ENCODE results near the gene ZNF341.

DNA sequence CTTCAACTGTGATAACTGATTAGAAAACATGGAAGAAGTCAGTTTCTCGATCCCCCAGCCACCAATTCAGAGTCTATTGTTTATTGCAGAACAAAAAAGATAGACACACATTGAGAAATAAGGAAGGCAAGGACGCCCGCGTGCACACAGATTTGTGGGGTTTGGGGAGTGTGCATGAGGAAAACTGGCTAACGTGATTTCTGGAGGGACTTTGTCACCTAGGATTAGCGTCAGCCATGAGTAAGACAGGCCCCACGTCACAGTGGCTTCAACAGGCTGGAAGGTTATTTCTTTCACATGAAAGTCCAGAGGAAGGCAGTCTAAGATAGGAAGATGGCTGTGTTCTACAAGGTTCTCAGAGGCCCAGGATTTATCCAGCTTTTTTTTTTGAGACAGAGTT lies 7.7 kb downstream of the ZNF341 start:
- TF ChIP-seq, protein P1, sequence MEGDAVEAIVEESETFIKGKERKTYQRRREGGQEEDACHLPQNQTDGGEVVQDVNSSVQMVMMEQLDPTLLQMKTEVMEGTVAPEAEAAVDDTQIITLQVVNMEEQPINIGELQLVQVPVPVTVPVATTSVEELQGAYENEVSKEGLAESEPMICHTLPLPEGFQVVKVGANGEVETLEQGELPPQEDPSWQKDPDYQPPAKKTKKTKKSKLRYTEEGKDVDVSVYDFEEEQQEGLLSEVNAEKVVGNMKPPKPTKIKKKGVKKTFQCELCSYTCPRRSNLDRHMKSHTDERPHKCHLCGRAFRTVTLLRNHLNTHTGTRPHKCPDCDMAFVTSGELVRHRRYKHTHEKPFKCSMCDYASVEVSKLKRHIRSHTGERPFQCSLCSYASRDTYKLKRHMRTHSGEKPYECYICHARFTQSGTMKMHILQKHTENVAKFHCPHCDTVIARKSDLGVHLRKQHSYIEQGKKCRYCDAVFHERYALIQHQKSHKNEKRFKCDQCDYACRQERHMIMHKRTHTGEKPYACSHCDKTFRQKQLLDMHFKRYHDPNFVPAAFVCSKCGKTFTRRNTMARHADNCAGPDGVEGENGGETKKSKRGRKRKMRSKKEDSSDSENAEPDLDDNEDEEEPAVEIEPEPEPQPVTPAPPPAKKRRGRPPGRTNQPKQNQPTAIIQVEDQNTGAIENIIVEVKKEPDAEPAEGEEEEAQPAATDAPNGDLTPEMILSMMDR (IDR thresholded peaks at IDR 0.05; ENCODE audit: poor library complexity, severe bottlenecking) = no peak
- TF ChIP-seq EZH2 (IDR thresholded peaks at IDR 0.05; ENCODE audit: borderline replicate concordance, insufficient read depth, low read length, poor library complexity, severe bottlenecking) (no peak), TAF1 (IDR thresholded peaks at IDR 0.05; ENCODE audit: low read depth) (no peak), MXI1 (conservative IDR thresholded peaks at IDR 0.05; ENCODE audit: poor library complexity, severe bottlenecking) (no peak), RAD21 (conservative IDR thresholded peaks at IDR 0.05) (no peak), EP300 (conservative IDR thresholded peaks at IDR 0.05; ENCODE audit: poor library complexity, severe bottlenecking) (no peak)

Data from neural cell (in vitro differentiated cells).